Stimulated activated CD8-positive, alpha-beta memory T cell treated with anti-CD3 and anti-CD28 coated beads, Interleukin-15, amount 100 ng/mL, for 1 hour (primary cell): ENCODE results near the gene MRFAP1L1.

Source experiments
- DNase-seq: peaks from one replicate; pipeline ENCODE4 v3.0.0-alpha.2; 2020; ENCODE audit warnings: low read depth

MRFAP1L1 gene

GRCh38 chr4:6716018-6716911 is 6.6 kb upstream of the MRFAP1L1 start, which contains the start of gene BLOC1S4:
BLOC1S4 (plus strand) TSS chr4:6716174; CDS start chr4:6716210, 36 bp downstream.
- peak; percentile 66 for DNase-seq

- DNase-seq: no peak
These were observed 6.0 kb upstream of the MRFAP1L1 start for GRCh38 chr4:6715704-6716017.

- DNase-seq: no peak
These were observed 5.3 kb upstream of the MRFAP1L1 start for GRCh38 chr4:6714954-6715353.

GRCh38 chr4:6710996-6711395 is 1.3 kb upstream of the MRFAP1L1 start:
- no peak for DNase-seq

- DNase-seq: no peak
These were observed 617 bp upstream of the MRFAP1L1 start for GRCh38 chr4:6710282-6710681.

GRCh38 chr4:6706173-6706572 is 3.5 kb downstream of the MRFAP1L1 start:
- DNase-seq: no peak

DNA sequence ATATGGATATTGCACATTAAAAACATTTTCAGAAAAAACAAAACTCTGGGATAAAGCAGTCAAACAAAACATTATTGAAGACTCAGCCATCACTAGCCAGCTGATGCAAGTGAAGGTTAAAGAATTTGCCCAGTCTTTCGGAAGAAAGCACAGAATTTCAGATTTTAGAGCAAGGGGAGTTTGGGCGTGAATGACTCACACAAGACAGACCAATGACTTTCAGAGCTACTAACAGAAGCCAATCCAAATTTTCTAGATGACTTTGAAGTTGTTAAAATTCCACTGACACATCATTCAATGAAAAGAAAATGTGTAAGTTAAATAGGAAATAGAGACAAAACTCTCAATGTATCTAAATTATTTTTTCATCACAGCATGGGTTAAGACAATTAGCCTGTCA is 4.0 kb downstream of the MRFAP1L1 start:
- DNase-seq: no peak

DNA sequence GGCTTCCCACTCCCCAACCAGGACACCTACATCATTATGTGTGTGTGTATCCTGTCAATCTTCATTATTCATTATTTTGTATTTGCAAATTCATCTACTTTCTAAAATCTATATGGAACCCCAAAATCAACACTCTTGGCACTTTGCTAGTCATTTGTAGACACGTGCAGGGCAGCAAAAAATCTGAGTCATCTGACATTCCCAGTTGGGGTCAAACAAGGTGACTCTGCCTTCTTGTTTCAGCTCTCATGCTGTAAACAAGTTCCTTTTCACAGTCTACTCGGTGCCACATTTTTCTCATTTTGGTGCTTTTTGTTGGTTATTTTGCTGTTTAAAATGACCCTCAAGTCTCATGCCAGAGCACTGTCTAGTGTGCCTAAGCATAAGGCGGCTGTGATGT is 5.9 kb downstream of the MRFAP1L1 start:
- no peak for DNase-seq

DNA sequence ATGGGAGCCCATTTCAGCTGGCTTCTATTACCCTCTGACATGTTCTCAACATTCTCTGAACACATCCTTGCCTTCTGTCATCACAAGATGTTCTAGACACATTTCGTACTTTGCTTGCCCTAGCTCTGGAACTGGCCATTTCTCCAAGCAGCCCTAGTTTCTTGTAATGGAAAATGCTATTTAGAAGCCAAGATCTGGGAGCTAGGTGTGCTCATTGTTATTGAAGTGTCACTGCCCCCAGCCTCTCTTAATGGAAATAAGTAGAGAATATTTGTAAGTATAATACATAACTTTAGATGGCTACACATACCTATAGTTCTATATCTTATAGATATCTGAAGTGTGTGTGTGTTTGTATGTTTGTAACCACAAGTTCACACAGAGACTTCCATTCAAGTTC is 6.9 kb downstream of the MRFAP1L1 start:
- no peak for DNase-seq

- DNase-seq: no peak
These were observed 8.3 kb downstream of the MRFAP1L1 start for GRCh38 chr4:6701371-6701770.

DNA sequence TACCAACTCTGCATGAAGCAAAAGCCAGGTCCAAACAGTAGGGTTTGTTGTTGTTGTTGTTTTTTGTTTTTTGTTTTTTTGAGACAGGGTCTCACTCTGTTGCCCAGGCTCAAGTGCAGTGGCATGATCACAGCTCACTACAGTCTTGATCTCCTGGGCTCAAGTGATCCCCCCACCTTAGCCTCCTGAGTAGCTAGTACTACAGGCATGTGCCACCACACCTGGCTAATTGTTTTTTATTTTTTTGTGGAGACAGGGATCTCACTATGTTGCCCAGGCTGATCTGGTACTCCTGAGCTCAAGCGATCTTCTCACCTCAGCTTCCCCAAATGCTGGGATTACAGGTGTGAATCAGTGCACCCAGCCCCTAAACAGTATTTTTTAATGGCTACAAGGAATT is 9.8 kb downstream of the MRFAP1L1 start:
- no peak for DNase-seq

- no peak for DNase-seq
These were observed 10.3 kb downstream of the MRFAP1L1 start for GRCh38 chr4:6699388-6699787.

GRCh38 chr4:6697131-6697530 is 12.5 kb downstream of the MRFAP1L1 start:
- no peak for DNase-seq

DNA sequence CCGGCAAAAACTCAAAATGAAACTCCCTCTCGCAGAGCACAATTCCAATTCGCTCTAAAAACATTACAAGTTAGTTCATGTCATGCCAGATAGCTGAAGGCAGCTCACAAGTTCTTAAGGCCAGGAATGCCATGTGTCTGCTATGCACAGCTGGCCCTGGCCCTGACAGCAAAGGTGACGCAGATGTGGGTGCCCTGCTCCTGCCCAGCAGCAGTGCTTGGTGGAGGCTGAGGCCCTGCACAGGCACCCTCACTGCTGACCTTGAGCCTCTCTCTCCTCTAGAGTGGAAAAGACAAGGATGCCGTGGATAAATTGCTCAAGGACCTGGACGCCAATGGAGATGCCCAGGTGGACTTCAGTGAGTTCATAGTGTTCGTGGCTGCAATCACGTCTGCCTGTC is 13.1 kb downstream of the MRFAP1L1 start:
- no peak for DNase-seq

GRCh38 chr4:6695660-6696610 is 13.7 kb downstream of the MRFAP1L1 start:
- no peak for DNase-seq

- DNase-seq: no peak
These were observed 15.3 kb downstream of the MRFAP1L1 start for GRCh38 chr4:6694177-6694901.

DNA sequence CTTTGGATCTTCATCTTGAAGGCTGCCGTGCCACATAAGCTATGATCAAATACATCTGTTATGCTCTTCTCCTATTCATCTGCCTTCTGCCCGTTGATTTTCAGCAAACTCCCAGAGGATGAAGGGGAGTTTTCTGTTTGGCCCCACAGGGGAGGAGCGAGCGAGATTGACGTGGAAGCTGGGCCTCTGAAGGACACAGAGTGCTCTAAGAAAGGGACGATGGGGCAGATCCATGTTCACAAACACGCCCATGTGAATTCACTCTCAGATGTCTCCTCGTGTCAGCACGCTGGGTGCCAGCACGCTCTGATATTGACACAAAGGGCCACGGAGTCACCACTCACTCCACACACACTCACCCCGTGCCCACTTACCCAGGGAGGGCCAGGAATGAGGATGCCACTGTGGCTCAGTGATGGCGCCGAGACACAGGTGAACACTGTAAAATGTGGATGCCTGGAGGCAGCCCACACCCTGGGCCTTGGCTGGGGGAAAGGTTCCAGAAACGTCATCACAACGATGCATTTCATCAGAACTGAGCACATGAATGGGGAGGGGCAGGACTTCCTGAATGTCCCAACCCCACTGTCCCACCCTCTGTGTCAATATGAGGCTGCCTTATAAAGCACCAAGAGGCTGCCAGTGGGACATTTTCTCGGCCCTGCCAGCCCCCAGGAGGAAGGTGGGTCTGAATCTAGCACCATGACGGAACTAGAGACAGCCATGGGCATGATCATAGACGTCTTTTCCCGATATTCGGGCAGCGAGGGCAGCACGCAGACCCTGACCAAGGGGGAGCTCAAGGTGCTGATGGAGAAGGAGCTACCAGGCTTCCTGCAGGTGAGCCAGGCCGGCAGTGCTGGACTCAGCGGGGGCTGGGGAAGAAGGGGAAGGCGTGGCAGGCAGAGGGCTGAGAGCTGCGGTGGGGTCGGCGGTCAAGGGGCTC is 16.2 kb downstream of the MRFAP1L1 start, which contains the start of gene S100P:
Gene S100P (plus strand): TSS at position 648 of the 946 bp plus-strand sequence. CDS start 55 bp downstream, at position 703.
- no peak for DNase-seq

DNA sequence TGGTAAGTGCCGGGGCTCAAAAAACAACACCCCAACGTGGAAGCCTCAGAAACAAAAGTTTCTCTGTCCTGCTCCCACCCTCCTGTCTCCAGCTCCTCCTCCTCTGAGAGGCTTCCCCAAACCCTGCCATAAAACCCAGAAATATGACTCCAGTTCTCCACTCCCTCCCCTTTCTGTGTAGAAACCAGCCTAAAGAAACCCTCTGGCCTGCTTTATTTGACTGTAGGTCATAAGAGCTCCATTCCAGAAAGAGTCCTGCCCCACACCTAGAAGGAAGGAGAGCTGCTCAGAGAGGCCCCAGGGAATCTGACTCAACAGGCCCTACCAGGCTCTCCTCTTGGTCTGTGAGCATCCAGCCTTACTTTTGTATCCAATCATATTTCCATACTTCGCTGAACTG is 16.9 kb downstream of the MRFAP1L1 start:
- no peak for DNase-seq

- DNase-seq: no peak
These were observed 17.3 kb downstream of the MRFAP1L1 start for GRCh38 chr4:6692379-6692778.

GRCh38 chr4:6689506-6689960 is 20.1 kb downstream of the MRFAP1L1 start:
- no peak for DNase-seq
